ENCODE data around the gene ERP27. TPM values are rescaled to one million over a fixed set of nuclear protein-coding genes. Genes with fewer than 3 reads are reported as not detected.

ERP27 gene
- total RNA-seq, 4 donors from 2014 or later, result 0.88 to 24.3 (median 5.0) TPM; not detected in 1

- Histone ChIP-seq H3K27ac (no peak overlapping the region), H3K27me3 (no peaks in the 10 kb centered on the region), H3K9me3 (no peaks in the 10 kb centered on the region), H3K4me3 (replicated peaks in 1 of 3) (no peak overlapping the region), H3K4me1 (peaks cover 0 to 4% of the 10 kb centered on the region in 2 donors), H3K36me3 (no peaks in the 10 kb centered on the region)
- DNase-seq, result no peak
- TF ChIP-seq POLR2A (IDR thresholded peaks at IDR 0.05) (no peak), CTCF (IDR thresholded peaks at IDR 0.05) (no peak)
- WGBS, 2 donors, result 90 to 92% methylated on average over 3 of the region's 3 CpGs
- intact Hi-C loops (cut with DNase I), result no loop called here
Measured at GRCh38 chr12:14974633-14975032, 36.3 kb upstream of the ERP27 start.

- no peaks in the 10 kb centered on the region for H3K27me3 ChIP-seq
- TF ChIP-seq CTCF (IDR thresholded peaks at IDR 0.05), result no peak
- TF ChIP-seq POLR2A (IDR thresholded peaks at IDR 0.05), result no peak
- DNase-seq, result no peak
- no peak within 1 kb of the TSS for H3K4me3 ChIP-seq (replicated peaks in 1 of 3)
- 95 to 96% methylated on average over 2 of the region's 2 CpGs for WGBS, 2 donors
- H3K36me3 ChIP-seq, result no peaks in the 10 kb centered on the region
- H3K27ac ChIP-seq, result no peak within 1 kb of the TSS
- peaks cover 0 to 4% of the 10 kb centered on the region in 2 donors for H3K4me1 ChIP-seq
- intact Hi-C loops (cut with DNase I), result no loop called here
- H3K9me3 ChIP-seq, result no peaks in the 10 kb centered on the region
Measured at GRCh38 chr12:14972816-14973215, 34.5 kb upstream of the ERP27 start, which contains the start of gene PDE6H. Gene PDE6H, plus strand, starts transcription at chr12:14973042. Its CDS starts 4,971 bp downstream, at chr12:14978013.

DNA sequence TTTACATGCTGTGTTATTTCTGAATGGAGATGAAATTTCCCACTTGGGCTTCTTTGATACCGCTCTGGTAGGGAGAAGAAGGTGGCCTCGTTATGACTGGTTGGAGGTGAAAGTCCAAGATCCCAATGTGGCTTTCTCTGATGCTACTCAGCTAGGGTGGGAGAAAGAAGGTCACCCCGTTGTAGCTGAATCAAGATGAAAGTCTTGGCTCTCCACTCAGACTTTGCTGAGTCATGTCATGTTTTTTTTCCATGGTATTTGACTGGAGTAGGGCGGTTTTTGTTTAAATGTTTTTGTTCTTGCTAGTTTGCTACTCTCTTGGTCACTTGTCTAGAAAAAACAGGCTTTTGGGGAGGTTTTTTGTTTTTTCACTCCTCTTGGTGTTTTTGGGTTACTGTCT lies 32.1 kb upstream of the ERP27 start:
- no peak for DNase-seq
- Histone ChIP-seq H3K9me3 (no peaks in the 10 kb centered on the region), H3K27me3 (no peaks in the 10 kb centered on the region), H3K4me1 (peaks cover 0 to 4% of the 10 kb centered on the region in 2 donors), H3K27ac (no peak overlapping the region), H3K36me3 (no peaks in the 10 kb centered on the region), H3K4me3 (replicated peaks in 1 of 3) (no peak overlapping the region)
- WGBS, 2 donors, result 46 to 65% methylated on average over 4 of the region's 4 CpGs
- TF ChIP-seq POLR2A (IDR thresholded peaks at IDR 0.05), result no peak
- no peak for TF ChIP-seq CTCF (IDR thresholded peaks at IDR 0.05)
- intact Hi-C loops (cut with DNase I), result no loop called here

GRCh38 chr12:14968478-14968877 lies 30.1 kb upstream of the ERP27 start:
- intact Hi-C loops (cut with DNase I), result no loop called here
- 63 to 79% methylated on average over 3 of the region's 3 CpGs for WGBS, 2 donors

GRCh38 chr12:14965221-14965620 lies 26.9 kb upstream of the ERP27 start:
- no peak for DNase-seq
- no peak for TF ChIP-seq POLR2A (IDR thresholded peaks at IDR 0.05)
- H3K4me3 ChIP-seq (replicated peaks in 1 of 3), result no peak overlapping the region
- no peaks in the 10 kb centered on the region for H3K27me3 ChIP-seq
- H3K27ac ChIP-seq, result no peak overlapping the region
- peaks cover 0 to 7% of the 10 kb centered on the region in 2 donors for H3K4me1 ChIP-seq
- H3K36me3 ChIP-seq, result no peaks in the 10 kb centered on the region
- H3K9me3 ChIP-seq, result no peaks in the 10 kb centered on the region
- WGBS, 2 donors, result 89 to 93% methylated on average over 2 of the region's 2 CpGs
- intact Hi-C loops (cut with DNase I), result no loop called here

More at GRCh38 chr12:14968478-14968877, 30.1 kb upstream of the ERP27 start:
- Histone ChIP-seq H3K4me1 (peaks cover 0 to 4% of the 10 kb centered on the region in 2 donors), H3K27me3 (no peaks in the 10 kb centered on the region), H3K27ac (no peak overlapping the region), H3K9me3 (no peaks in the 10 kb centered on the region), H3K4me3 (replicated peaks in 1 of 3) (no peak overlapping the region), H3K36me3 (no peaks in the 10 kb centered on the region)
- DNase-seq, result no peak
- TF ChIP-seq CTCF (IDR thresholded peaks at IDR 0.05), result no peak
- no peak for TF ChIP-seq POLR2A (IDR thresholded peaks at IDR 0.05)

GRCh38 chr12:14964406-14964805 lies 26.1 kb upstream of the ERP27 start:
- intact Hi-C loops (cut with DNase I), result no loop called here
- Histone ChIP-seq H3K4me3 (replicated peaks in 1 of 3) (no peak overlapping the region), H3K27ac (no peak overlapping the region), H3K36me3 (no peaks in the 10 kb centered on the region), H3K27me3 (no peaks in the 10 kb centered on the region), H3K9me3 (no peaks in the 10 kb centered on the region), H3K4me1 (peaks cover 0 to 7% of the 10 kb centered on the region in 2 donors)
- 46 to 70% methylated on average over 2 of the region's 2 CpGs for WGBS, 2 donors
- no peak for DNase-seq
- TF ChIP-seq POLR2A (IDR thresholded peaks at IDR 0.05), result no peak
- no peak for TF ChIP-seq CTCF (IDR thresholded peaks at IDR 0.05)

All from thyroid gland (tissue), 4 donors.